ENCODE measurements around the gene EID3. TPM values are rescaled to one million over a fixed set of nuclear protein-coding genes. Genes with fewer than 3 reads are reported as not detected.
"Not testable (repeated sequence)": the region's sequence is repeated elsewhere in the genome, so short reads cannot be mapped to it uniquely, and the experiment has no call there.

EID3 gene
- total RNA-seq, 1 experiment from 2014 or later: 2.7 TPM

GRCh38 chr12:104294158-104294859 is 9.2 kb upstream of the EID3 start:
- not testable (repeated sequence) for H3K9ac ChIP-seq (ENCODE audit: low read length); H3K4me2 ChIP-seq (ENCODE audit: low read depth, low read length, poor library complexity, severe bottlenecking)
- DNase-seq: peak; percentile 48

GRCh38 chr12:104294927-104295668 is 8.4 kb upstream of the EID3 start:
- H3K4me3 ChIP-seq (ENCODE audit: low read length): no peak overlapping the region
- H3K9ac ChIP-seq (ENCODE audit: low read length): no peak overlapping the region
- peaks cover 2% of the 10 kb centered on the region; the same call in 1 of the 2 replicates for H3K4me1 ChIP-seq (ENCODE audit: low read length)
- no peaks in the 10 kb centered on the region for H3K9me3 ChIP-seq (ENCODE audit: low read length)
- peaks cover 30% of the 10 kb centered on the region for H4K20me1 ChIP-seq (ENCODE audit: insufficient read depth, low read depth, low read length)
- no peaks in the 10 kb centered on the region for H3K27me3 ChIP-seq (ENCODE audit: low read length)
- H3K36me3 ChIP-seq (ENCODE audit: insufficient read depth, low read length): peaks cover 46% of the 10 kb centered on the region; the same call in 1 of the 2 replicates
- no peak overlapping the region for H3K27ac ChIP-seq (ENCODE audit: low read length)
- no peaks in the 10 kb centered on the region for H3K9me2 ChIP-seq (replicated peaks; ENCODE audit: insufficient read depth, low read length)
- H3K4me2 ChIP-seq (ENCODE audit: low read depth, low read length, poor library complexity, severe bottlenecking): no peak overlapping the region
- DNase-seq: no peak
- H3K79me2 ChIP-seq (ENCODE audit: low read length): peaks cover 89% of the 10 kb centered on the region
- H2AFZ ChIP-seq (ENCODE audit: low read length): no peak overlapping the region

More at GRCh38 chr12:104294158-104294859, 9.2 kb upstream of the EID3 start:
- not testable (repeated sequence) for H3K27ac ChIP-seq (ENCODE audit: low read length); H3K4me1 ChIP-seq (ENCODE audit: low read length); H3K9me3 ChIP-seq (ENCODE audit: low read length); H3K4me3 ChIP-seq (ENCODE audit: low read length); H2AFZ ChIP-seq (ENCODE audit: low read length); H3K9me2 ChIP-seq (replicated peaks; ENCODE audit: insufficient read depth, low read length); H3K27me3 ChIP-seq (ENCODE audit: low read length)
- H4K20me1 ChIP-seq (ENCODE audit: insufficient read depth, low read depth, low read length): peaks cover 30% of the 10 kb centered on the region
- H3K79me2 ChIP-seq (ENCODE audit: low read length): peaks cover 89% of the 10 kb centered on the region
- peaks cover 46% of the 10 kb centered on the region; the same call in 1 of the 2 replicates for H3K36me3 ChIP-seq (ENCODE audit: insufficient read depth, low read length)

DNA sequence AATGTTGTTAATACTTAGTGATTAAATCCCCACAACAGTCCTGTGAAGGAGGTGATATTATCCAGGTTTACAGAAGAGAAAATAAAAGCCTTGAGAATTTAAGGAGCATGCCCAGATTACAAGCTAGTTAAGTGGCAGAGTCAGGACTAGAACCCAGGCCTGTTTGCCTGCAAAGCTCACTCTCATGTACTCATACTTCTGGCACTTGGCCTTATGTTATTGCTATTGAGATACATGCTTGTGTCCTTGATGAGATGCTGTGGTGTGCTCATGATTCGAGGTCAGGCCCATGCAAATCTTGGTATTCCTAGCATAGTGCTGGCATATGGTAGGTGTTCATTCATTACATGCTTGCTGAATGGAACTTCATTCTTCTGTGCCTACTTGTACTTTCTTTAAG is 7.6 kb upstream of the EID3 start:
- peaks cover 43% of the 10 kb centered on the region; the same call in 1 of the 2 replicates for H3K36me3 ChIP-seq (ENCODE audit: insufficient read depth, low read length)
- peaks cover 34% of the 10 kb centered on the region for H4K20me1 ChIP-seq (ENCODE audit: insufficient read depth, low read depth, low read length)
- DNase-seq: no peak
- H3K9me3 ChIP-seq (ENCODE audit: low read length): no peaks in the 10 kb centered on the region
- H2AFZ ChIP-seq (ENCODE audit: low read length): no peak overlapping the region
- no peak overlapping the region for H3K4me2 ChIP-seq (ENCODE audit: low read depth, low read length, poor library complexity, severe bottlenecking)
- H3K27me3 ChIP-seq (ENCODE audit: low read length): no peaks in the 10 kb centered on the region
- no peaks in the 10 kb centered on the region for H3K9me2 ChIP-seq (replicated peaks; ENCODE audit: insufficient read depth, low read length)
- H3K9ac ChIP-seq (ENCODE audit: low read length): no peak overlapping the region
- no peak overlapping the region for H3K27ac ChIP-seq (ENCODE audit: low read length)
- peaks cover 90% of the 10 kb centered on the region for H3K79me2 ChIP-seq (ENCODE audit: low read length)
- peaks cover 2% of the 10 kb centered on the region; the same call in 1 of the 2 replicates for H3K4me1 ChIP-seq (ENCODE audit: low read length)
- no peak overlapping the region for H3K4me3 ChIP-seq (ENCODE audit: low read length)

DNA sequence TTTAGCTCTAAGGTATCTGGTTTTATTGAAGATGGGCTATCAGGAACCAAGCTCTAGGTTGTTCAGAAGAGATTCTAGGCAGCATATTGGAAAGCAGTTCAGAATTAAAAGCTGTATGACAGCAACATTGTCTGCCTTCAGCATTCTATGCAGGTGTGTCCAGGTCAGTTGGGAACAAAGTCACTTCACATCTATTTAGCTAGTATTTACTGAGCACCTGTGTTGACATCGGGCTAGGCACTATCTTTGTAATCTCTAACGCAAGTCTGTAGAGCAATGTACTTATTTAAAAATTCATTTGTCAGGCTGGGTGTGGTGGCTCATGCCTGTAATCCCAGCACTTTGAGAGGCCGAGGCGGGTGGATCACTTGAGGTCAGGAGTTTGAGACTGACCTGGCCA is 6.8 kb upstream of the EID3 start:
- Histone ChIP-seq H2AFZ (ENCODE audit: low read length) (no peak overlapping the region), H3K9ac (ENCODE audit: low read length) (no peak overlapping the region), H3K9me3 (ENCODE audit: low read length) (no peaks in the 10 kb centered on the region), H3K9me2 (replicated peaks; ENCODE audit: insufficient read depth, low read length) (no peaks in the 10 kb centered on the region), H3K79me2 (ENCODE audit: low read length) (peaks cover 94% of the 10 kb centered on the region), H3K4me3 (ENCODE audit: low read length) (no peak overlapping the region), H3K4me1 (ENCODE audit: low read length) (peaks cover 2% of the 10 kb centered on the region; the same call in 1 of the 2 replicates), H4K20me1 (ENCODE audit: insufficient read depth, low read depth, low read length) (peaks cover 36% of the 10 kb centered on the region), H3K27ac (ENCODE audit: low read length) (no peak overlapping the region), H3K36me3 (ENCODE audit: insufficient read depth, low read length) (peaks cover 40% of the 10 kb centered on the region; the same call in 1 of the 2 replicates), H3K27me3 (ENCODE audit: low read length) (no peaks in the 10 kb centered on the region), H3K4me2 (ENCODE audit: low read depth, low read length, poor library complexity, severe bottlenecking) (no peak overlapping the region)
- DNase-seq: no peak

GRCh38 chr12:104297477-104298113 is 5.9 kb upstream of the EID3 start:
- peaks cover 2% of the 10 kb centered on the region; the same call in 1 of the 2 replicates for H3K4me1 ChIP-seq (ENCODE audit: low read length)
- peaks cover 92% of the 10 kb centered on the region for H3K79me2 ChIP-seq (ENCODE audit: low read length)
- H3K27me3 ChIP-seq (ENCODE audit: low read length): no peaks in the 10 kb centered on the region
- no peak overlapping the region for H2AFZ ChIP-seq (ENCODE audit: low read length)
- H4K20me1 ChIP-seq (ENCODE audit: insufficient read depth, low read depth, low read length): peaks cover 36% of the 10 kb centered on the region
- no peaks in the 10 kb centered on the region for H3K9me3 ChIP-seq (ENCODE audit: low read length)
- H3K27ac ChIP-seq (ENCODE audit: low read length): no peak overlapping the region
- H3K9ac ChIP-seq (ENCODE audit: low read length): no peak overlapping the region
- no peak for DNase-seq
- no peak overlapping the region for H3K4me3 ChIP-seq (ENCODE audit: low read length)
- H3K9me2 ChIP-seq (replicated peaks; ENCODE audit: insufficient read depth, low read length): no peaks in the 10 kb centered on the region
- H3K4me2 ChIP-seq (ENCODE audit: low read depth, low read length, poor library complexity, severe bottlenecking): no peak overlapping the region
- H3K36me3 ChIP-seq (ENCODE audit: insufficient read depth, low read length): peaks cover 40% of the 10 kb centered on the region; the same call in 1 of the 2 replicates

GRCh38 chr12:104299842-104300481 is 3.6 kb upstream of the EID3 start:
- Histone ChIP-seq H4K20me1 (ENCODE audit: insufficient read depth, low read depth, low read length) (peaks cover 35% of the 10 kb centered on the region), H3K4me3 (ENCODE audit: low read length) (no peak overlapping the region), H3K4me2 (ENCODE audit: low read depth, low read length, poor library complexity, severe bottlenecking) (no peak overlapping the region), H2AFZ (ENCODE audit: low read length) (no peak overlapping the region), H3K79me2 (ENCODE audit: low read length) (peaks cover 94% of the 10 kb centered on the region), H3K9ac (ENCODE audit: low read length) (no peak overlapping the region), H3K9me2 (replicated peaks; ENCODE audit: insufficient read depth, low read length) (no peaks in the 10 kb centered on the region), H3K27ac (ENCODE audit: low read length) (no peak overlapping the region), H3K27me3 (ENCODE audit: low read length) (no peaks in the 10 kb centered on the region), H3K4me1 (ENCODE audit: low read length) (peaks cover 13% of the 10 kb centered on the region), H3K36me3 (ENCODE audit: insufficient read depth, low read length) (peaks cover 38% of the 10 kb centered on the region; the same call in 1 of the 2 replicates), H3K9me3 (ENCODE audit: low read length) (no peaks in the 10 kb centered on the region)
- DNase-seq: no peak

DNA sequence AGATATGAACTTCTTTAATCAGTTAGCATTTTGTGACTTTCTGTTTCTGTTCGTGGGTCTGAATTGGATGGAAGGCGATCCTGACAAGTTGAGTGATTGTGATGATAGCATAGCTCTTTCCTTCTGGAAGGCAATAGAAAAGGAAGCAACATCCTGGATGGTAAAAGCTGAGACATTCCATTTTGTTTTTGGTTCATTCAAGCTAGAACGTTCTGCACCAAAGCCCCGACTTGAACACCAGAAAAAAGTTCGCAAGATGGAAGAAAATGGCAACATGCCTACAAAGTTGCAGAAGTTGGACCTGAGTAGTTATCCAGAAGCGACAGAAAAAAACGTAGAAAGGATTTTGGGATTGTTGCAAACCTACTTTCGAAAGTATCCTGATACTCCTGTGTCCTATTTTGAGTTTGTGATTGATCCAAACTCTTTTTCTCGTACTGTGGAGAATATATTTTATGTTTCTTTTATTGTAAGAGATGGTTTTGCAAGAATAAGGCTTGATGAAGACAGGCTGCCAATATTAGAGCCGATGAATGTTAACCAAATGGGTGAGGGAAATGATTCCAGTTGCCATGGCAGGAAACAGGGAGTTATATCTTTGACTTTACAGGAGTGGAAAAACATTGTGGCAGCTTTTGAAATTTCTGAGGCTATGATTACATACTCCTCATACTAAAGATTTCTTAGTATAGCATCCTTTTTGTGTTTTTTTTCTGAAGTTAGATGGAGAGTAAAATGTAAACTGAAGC is 896 bp downstream of the EID3 start:
- H3K4me1 ChIP-seq (ENCODE audit: low read length): peaks cover 19% of the 10 kb centered on the region
- no peak overlapping the region for H3K4me2 ChIP-seq (ENCODE audit: low read depth, low read length, poor library complexity, severe bottlenecking)
- H3K36me3 ChIP-seq (ENCODE audit: insufficient read depth, low read length): peaks cover 18% of the 10 kb centered on the region; the same call in 1 of the 2 replicates
- peaks cover 35% of the 10 kb centered on the region for H4K20me1 ChIP-seq (ENCODE audit: insufficient read depth, low read depth, low read length)
- no peak overlapping the region for H3K4me3 ChIP-seq (ENCODE audit: low read length)
- H3K27me3 ChIP-seq (ENCODE audit: low read length): no peaks in the 10 kb centered on the region
- DNase-seq: no peak
- H3K27ac ChIP-seq (ENCODE audit: low read length): 0 out of 2 replicates have a peak overlapping the region, but pooled peaks have one; percentile 15
- peaks cover 96% of the 10 kb centered on the region for H3K79me2 ChIP-seq (ENCODE audit: low read length)
- H3K9me2 ChIP-seq (replicated peaks; ENCODE audit: insufficient read depth, low read length): no peaks in the 10 kb centered on the region
- no peaks in the 10 kb centered on the region for H3K9me3 ChIP-seq (ENCODE audit: low read length)
- H3K9ac ChIP-seq (ENCODE audit: low read length): no peak overlapping the region
- no peak overlapping the region for H2AFZ ChIP-seq (ENCODE audit: low read length)
